ENCODE data around the gene LY6G5B. TPM values are rescaled to one million over a fixed set of nuclear protein-coding genes. Genes with fewer than 3 reads are reported as not detected.
"Not testable (repeated sequence)": the region's sequence is repeated elsewhere in the genome, so short reads cannot be mapped to it uniquely, and the experiment has no call there.

Gene LY6G5B
- total RNA-seq, 4 donors from 2014 or later, result 2.9 to 4.0 (median 3.2) TPM

GRCh38 chr6:31708224-31708623 lies 38.4 kb downstream of the LY6G5B start:
- TF ChIP-seq EP300 (IDR thresholded peaks at IDR 0.05) (no peak), CTCF (IDR thresholded peaks at IDR 0.05) (no peak), POLR2A (IDR thresholded peaks at IDR 0.05; ENCODE audit: low read depth) (no peak), POLR2AphosphoS5 (IDR thresholded peaks at IDR 0.05) (no peak)
- intact Hi-C loops (cut with DNase I), result no loop called here
- Histone ChIP-seq H3K27ac (replicated peaks in 1 of 4) (no peak overlapping the region), H3K9me3 (no peaks in the 10 kb centered on the region), H3K36me3 (no peaks in the 10 kb centered on the region), H3K27me3 (peaks cover 0 to 6% (median 0%) of the 10 kb centered on the region in 4 donors), H3K4me3 (no peak overlapping the region), H3K4me1 (peaks cover 4 to 8% (median 6%) of the 10 kb centered on the region in 4 donors)
- DNase-seq (ENCODE audit: extremely low spot score), result no peak
- WGBS, result 88% methylated on average over 3 of the region's 3 CpGs

DNA sequence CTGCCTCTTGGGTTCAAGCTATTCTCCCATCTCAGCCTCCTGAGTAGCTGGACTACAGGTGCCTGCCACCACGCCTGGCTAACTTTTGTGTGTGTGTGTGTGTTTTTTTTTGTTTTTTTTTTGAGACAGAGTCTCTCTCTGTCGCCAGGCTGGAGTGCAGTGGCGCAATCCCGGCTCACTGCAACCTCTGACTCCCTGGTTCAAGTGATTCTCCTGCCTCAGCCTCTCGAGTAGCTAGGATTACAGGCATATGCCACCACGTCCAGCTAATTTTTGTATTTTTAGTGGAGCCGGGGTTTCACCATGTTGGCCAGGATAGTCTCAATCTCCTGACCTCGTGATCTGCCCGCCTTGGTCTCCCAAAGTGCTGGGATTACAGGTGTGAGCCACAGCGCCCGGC lies 39.4 kb downstream of the LY6G5B start:
- H3K4me1 ChIP-seq; intact Hi-C loops (cut with DNase I); H3K27me3 ChIP-seq; H3K27ac ChIP-seq (replicated peaks in 1 of 4); H3K9me3 ChIP-seq; H3K4me3 ChIP-seq; H3K36me3 ChIP-seq; DNase-seq (ENCODE audit: extremely low spot score): not testable (repeated sequence)
- WGBS, result 93% methylated on average over 11 of the region's 11 CpGs

DNA sequence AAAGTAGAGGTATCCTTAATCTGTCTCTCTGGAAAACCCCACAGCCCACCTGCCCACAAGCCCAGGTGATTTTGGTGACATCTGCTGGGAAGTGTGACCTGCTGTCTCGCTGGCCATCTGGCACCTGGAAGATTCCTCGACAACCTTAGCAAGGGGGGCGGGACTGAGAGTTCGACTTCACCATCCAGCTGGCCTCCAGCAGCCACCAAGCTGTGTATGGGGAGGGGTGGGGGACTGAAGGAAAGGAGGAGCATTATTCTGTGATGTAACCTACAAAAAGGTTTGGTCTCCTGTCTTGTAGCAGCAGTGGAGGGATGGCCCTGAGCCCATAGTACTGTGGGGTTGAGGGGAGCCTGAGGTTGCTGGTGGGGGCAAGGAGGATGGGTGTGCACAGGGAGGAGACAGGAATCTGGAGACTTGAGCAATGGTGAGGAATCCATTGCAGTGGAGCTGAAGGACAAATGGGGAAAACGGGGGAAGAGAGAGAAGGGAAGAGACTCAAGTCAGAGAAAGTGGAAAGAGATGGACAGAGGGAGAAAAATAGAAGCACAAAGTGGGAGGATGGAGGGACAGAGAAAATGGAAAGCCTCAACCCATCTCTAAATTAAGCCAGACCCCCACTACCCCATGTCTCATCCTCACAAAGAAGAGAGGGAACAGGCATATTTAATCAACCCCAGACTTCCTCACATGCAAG lies 40.9 kb downstream of the LY6G5B start:
- no peak overlapping the region for H3K4me3 ChIP-seq
- H3K27ac ChIP-seq (replicated peaks in 1 of 4), result no peak overlapping the region
- H3K9me3 ChIP-seq, result no peaks in the 10 kb centered on the region
- peaks cover 0 to 6% (median 0%) of the 10 kb centered on the region in 4 donors for H3K27me3 ChIP-seq
- no peaks in the 10 kb centered on the region for H3K4me1 ChIP-seq
- TF ChIP-seq CTCF (IDR thresholded peaks at IDR 0.05) (no peak), POLR2A (IDR thresholded peaks at IDR 0.05; ENCODE audit: low read depth) (no peak), POLR2AphosphoS5 (IDR thresholded peaks at IDR 0.05) (no peak), EP300 (IDR thresholded peaks at IDR 0.05) (no peak)
- 58% methylated on average over 5 of the region's 5 CpGs for WGBS
- DNase-seq (ENCODE audit: extremely low spot score), result no peak
- no peaks in the 10 kb centered on the region for H3K36me3 ChIP-seq
- intact Hi-C loops (cut with DNase I), result no loop called here

- H3K36me3 ChIP-seq, result no peaks in the 10 kb centered on the region
- intact Hi-C loops (cut with DNase I), result no loop called here
- 78% methylated on average over 5 of the region's 8 CpGs for WGBS
- H3K9me3 ChIP-seq, result no peaks in the 10 kb centered on the region
- H3K4me3 ChIP-seq, result no peak overlapping the region
- H3K4me1 ChIP-seq, result no peaks in the 10 kb centered on the region
- H3K27me3 ChIP-seq, result peaks cover 0 to 6% (median 0%) of the 10 kb centered on the region in 4 donors
- H3K27ac ChIP-seq (replicated peaks in 1 of 4), result no peak overlapping the region
- DNase-seq (ENCODE audit: extremely low spot score), result no peak
- no peak for TF ChIP-seq CTCF (IDR thresholded peaks at IDR 0.05)
- TF ChIP-seq POLR2A (IDR thresholded peaks at IDR 0.05; ENCODE audit: low read depth), result no peak
- no peak for TF ChIP-seq POLR2AphosphoS5 (IDR thresholded peaks at IDR 0.05)
- TF ChIP-seq EP300 (IDR thresholded peaks at IDR 0.05), result no peak
These were observed 41.5 kb downstream of the LY6G5B start for GRCh38 chr6:31711233-31711632.

DNA sequence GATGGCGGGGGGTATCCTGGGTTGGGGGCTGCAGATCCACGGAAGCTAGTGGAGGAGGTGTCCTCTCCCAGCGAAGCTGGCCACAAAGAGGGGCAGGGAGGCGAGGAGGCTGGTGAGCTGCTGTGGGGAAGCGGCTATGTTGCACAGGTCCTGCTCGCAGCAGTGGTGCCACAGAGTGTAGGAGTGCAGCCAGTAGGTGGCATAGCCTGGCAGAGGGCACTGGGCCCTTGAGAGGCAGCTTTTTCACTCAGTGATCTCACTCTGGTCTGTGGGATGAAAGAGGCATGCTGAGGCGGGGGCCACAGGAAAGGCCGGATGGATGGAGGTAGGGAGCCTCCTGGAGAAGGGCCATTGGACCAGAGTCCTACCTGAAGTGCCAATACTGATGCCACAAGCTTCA lies 42.5 kb downstream of the LY6G5B start:
- no peak overlapping the region for H3K4me3 ChIP-seq
- no peak overlapping the region for H3K27ac ChIP-seq (replicated peaks in 1 of 4)
- DNase-seq (ENCODE audit: extremely low spot score), result no peak
- no peaks in the 10 kb centered on the region for H3K4me1 ChIP-seq
- H3K27me3 ChIP-seq, result peaks cover 0 to 6% (median 0%) of the 10 kb centered on the region in 4 donors
- WGBS, result 98% methylated on average over 7 of the region's 8 CpGs
- TF ChIP-seq EP300 (IDR thresholded peaks at IDR 0.05), result no peak
- no peak for TF ChIP-seq POLR2AphosphoS5 (IDR thresholded peaks at IDR 0.05)
- no peak for TF ChIP-seq POLR2A (IDR thresholded peaks at IDR 0.05; ENCODE audit: low read depth)
- no peak for TF ChIP-seq CTCF (IDR thresholded peaks at IDR 0.05)
- H3K9me3 ChIP-seq, result no peaks in the 10 kb centered on the region
- H3K36me3 ChIP-seq, result no peaks in the 10 kb centered on the region
- intact Hi-C loops (cut with DNase I), result no loop called here
